ENCODE measurements around the gene IGFBPL1.
"Not testable (repeated sequence)": the region's sequence is repeated elsewhere in the genome, so short reads cannot be mapped to it uniquely, and the experiment has no call there.

IGFBPL1 gene

GRCh38 chr9:38382141-38382540, 42.1 kb downstream of the IGFBPL1 start:
- TF ChIP-seq CTCF (IDR thresholded peaks at IDR 0.05; ENCODE audit: low read depth, low read length): no peak
- DNase-seq (ENCODE audit: extremely low read depth, low read depth): no peak

GRCh38 chr9:38380872-38381534, 43.3 kb downstream of the IGFBPL1 start:
- TF ChIP-seq CTCF (IDR thresholded peaks at IDR 0.05; ENCODE audit: low read depth, low read length): no peak
- no peak for DNase-seq (ENCODE audit: extremely low read depth, low read depth)

- TF ChIP-seq CTCF (IDR thresholded peaks at IDR 0.05; ENCODE audit: low read depth, low read length): no peak
- DNase-seq (ENCODE audit: extremely low read depth, low read depth): no peak
Observed at GRCh38 chr9:38380230-38380871, 43.9 kb downstream of the IGFBPL1 start.

DNA sequence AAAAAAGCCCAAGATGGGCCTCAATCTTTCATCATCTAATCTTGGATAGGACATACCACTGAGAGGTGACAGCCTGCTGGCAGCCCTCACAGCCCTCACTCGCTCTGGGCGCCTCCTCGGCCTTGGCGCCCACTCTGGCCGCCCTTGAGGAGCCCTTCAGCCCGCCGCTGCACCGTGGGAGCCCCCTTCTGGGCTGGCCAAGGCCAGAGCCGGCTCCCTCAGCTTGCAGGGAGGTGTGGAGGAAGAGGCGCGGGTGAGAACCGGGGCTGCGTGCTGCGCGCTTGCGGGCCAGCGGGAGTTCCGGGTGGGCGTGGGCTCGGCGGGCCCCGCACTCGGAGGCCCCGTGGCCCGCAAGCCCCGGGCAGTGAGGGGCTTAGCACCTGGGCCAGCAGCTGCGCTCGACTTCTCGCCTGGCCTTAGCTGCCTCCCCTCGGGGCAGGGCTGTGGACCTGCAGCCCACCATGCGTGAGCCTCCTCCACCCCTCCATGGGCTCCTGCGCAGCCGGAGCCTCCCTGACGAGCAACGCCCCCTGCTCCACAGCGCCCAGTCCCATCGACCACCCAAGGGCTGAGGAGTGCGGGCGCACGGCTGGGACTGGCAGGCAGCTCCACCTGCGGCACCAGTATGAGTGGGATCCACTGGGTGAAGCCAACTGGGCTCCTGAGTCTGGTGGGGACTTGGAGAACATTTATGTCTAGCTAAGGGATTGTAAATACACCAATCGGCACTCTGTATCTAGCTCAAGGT, 46.7 kb downstream of the IGFBPL1 start:
- not testable (repeated sequence) for DNase-seq (ENCODE audit: extremely low read depth, low read depth)

GRCh38 chr9:38376021-38376670, 48.1 kb downstream of the IGFBPL1 start:
- TF ChIP-seq CTCF (IDR thresholded peaks at IDR 0.05; ENCODE audit: low read depth, low read length): no peak
- DNase-seq (ENCODE audit: extremely low read depth, low read depth): no peak

- no peak for DNase-seq (ENCODE audit: extremely low read depth, low read depth)
- TF ChIP-seq CTCF (IDR thresholded peaks at IDR 0.05; ENCODE audit: low read depth, low read length): no peak
Observed at GRCh38 chr9:38375572-38375963, 48.7 kb downstream of the IGFBPL1 start.

- DNase-seq (ENCODE audit: extremely low read depth, low read depth): no peak
- TF ChIP-seq CTCF (IDR thresholded peaks at IDR 0.05; ENCODE audit: low read depth, low read length): no peak
Observed at GRCh38 chr9:38374847-38375571, 49.2 kb downstream of the IGFBPL1 start.

All from AG09319 (cell line).